Hematopoietic multipotent progenitor cell treated with erythropoietin and hydrocortisone succinate and interleukin-3 and kit ligand, for 8 days (in vitro differentiated cells): ENCODE data around the gene TDRD5.

Experiments
- DNase-seq: peaks from one replicate; pipeline ENCODE4 v3.0.0-alpha.2; 2015

Gene TDRD5, protein sequence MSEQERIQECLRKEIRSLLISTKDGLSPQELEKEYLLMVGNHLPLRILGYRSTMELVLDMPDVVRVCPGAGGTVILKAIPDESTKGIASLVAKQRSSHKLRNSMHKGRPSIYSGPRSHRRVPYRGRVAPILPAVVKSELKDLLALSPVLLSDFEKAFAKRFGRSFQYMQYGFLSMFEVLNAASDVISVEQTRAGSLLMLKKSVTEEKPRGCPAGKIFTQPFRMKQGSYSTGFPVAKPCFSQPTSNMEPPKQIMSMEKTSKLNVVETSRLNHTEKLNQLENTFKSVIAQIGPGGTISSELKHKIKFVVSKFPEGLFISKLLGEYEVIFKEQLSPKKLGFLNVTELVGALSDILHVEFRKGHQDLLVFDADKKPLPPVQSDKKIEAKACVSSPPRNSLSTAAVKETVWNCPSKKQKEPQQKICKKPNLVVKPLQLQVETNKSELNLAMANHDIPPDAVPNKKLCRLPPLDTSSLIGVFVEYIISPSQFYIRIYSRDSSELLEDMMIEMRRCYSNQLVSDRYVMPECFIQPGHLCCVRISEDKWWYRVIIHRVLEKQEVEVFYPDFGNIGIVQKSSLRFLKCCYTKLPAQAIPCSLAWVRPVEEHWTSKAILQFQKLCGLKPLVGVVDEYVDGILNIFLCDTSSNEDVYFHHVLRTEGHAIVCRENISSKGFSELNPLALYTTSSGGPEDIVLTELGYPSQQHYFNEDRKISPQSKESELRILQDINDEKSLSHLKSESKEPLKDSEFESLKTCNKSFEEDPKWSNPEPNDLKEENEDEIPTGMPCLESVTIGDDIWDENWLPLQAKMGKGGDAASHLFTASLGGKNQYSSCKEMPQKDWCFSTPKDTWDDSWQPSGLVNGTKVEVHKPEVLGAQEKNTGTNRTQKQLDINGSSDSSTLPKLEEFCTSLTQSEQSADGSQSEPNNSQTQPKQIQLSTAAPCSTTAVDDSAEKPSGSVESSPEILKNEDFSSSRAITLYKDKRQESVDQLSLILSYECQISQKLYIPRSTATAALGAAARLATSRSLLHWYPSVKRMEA

DNA sequence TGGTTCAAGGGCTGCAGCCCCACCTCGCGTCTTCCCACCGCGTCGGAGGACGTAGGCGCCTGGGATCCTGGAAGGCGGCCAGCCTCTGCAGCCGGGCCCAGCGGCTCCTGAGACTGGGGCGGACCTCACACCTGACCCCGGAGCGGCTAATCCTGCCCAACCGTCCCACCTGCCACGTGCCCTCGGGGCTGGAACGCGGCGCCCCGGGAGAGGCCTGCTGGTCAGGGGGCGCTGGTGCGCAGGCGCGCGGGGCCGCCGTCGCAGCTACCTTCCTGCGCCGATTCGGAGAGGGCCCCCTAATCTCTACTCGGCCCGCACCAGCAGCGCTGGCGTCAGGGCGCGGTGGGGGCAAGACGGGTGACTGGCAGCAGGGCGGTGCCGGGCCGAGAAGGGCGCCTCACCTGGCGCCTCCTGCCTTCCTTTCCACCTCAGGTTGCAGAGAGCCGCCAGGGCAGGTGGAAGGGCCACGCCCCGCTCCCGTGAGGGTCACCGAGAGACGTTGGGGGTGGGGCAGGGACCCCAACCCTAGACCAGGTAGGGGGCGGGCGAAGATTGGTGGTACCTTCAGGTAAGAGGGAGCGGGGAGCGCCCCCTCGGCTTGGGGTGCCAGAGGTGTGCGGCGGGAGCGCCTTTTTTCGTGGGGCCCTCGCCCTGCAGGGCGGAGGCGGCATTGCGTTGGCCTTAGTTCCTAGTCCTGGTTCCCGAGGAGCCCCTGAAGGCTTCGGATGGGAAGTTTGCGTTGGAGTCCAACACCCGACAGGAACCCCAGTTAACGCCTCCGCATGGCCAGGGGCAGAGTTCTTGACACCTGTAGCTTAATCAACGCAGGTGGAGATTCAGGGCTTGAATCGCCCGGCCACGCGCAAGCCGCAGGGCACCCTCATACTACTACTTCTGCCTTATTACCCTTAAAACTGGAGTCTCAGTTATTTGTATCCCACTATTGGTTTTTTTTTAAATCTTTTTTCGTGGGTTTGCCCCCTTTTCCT lies at the start of gene TDRD5:
TDRD5 (plus strand) TSS at position 241 of the 989 bp plus-strand sequence. CDS start 784 bp downstream, outside the sequence.
- no peak for DNase-seq

DNA sequence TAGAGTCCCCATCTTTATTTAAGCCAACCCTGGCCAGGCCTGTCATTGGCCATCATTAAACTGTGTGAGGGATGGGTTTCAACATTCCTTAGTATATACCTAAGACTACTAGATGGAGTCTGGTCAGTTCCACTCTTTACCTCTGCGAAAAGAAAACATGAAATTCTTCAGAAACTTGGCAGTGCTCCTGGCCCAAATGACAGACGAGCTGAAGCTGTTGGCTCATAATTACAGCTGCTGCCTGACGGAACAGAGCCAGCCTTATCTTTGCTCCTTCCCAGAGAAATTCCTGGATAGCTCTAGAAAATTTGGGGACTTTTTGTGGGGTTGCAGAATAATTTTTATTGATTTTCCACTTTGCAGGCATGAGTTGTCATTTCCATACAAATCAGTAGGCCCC lies 46.3 kb upstream of the TDRD5 start:
- no peak for DNase-seq

DNA sequence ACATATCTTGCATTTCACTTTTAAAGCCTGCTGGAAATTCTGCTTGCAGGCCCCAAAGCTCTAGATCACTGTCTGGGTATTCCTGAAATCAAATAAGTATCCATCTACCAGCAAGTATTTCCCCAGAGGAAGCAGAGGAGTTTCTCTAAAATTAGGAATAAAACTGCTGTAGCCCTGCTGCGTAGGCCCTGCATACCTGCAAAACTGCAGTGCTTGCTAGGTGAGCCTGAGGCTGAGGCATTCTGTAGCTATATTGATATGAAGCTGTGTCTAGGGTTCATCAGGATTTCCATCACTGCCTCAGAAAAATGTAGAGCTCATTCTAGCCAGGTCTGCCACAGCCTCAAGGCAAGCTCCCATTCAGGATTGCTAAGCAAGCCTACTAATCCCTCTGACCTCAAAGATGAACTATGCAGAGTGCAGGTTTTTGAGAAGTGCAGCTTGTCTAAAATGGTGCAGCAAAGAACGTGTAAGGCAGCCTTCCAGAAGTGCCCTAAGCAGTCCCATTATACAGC lies 44.6 kb upstream of the TDRD5 start:
- DNase-seq: no peak

DNA sequence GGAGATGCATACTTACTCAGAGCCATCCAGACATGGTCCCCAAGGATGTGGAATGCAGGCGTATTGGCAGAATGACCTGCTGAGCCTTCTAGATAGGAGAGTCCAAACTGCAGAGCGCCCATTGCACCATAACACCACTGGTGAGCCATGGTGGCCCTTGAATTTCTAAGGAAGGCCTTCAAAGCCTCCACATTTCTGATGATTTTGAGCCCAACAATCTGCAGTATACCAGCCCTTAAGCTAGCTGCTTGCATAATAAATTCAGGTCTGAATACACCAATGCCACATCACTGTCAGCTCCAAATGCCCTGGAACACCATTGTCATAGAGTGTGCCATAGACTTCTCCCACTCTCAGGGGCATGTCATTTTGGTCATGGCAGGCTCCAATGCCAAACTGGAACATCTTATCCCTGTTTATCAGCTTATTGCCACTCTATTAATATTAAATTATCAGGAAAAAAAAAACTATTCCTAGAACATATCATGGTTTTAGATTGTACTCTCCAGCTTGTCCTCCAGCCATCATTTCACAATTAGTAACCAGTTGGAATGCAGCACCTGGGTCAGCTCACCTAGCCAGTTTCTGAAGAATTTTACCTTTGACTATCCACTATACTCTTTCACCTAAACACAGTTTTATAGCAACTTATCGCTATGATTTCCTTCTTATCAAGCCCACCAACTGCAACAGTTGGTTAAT lies 42.8 kb upstream of the TDRD5 start:
- no peak for DNase-seq

DNA sequence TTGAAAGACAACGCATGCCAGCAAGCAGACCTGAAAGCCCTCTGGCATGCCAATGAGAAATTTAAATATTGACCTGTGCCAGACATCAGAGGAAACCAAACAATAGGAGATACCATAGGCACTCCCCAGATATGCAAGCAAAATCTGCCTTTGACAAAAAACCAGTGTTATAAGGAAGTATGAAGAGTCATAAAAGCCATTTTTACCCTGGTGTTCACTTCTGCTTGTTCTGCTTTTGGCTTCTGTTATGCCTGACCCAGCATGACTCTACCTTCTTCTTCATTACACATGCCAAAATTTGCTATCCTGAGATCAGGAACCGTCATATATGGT lies 42.3 kb upstream of the TDRD5 start:
- no peak for DNase-seq

DNA sequence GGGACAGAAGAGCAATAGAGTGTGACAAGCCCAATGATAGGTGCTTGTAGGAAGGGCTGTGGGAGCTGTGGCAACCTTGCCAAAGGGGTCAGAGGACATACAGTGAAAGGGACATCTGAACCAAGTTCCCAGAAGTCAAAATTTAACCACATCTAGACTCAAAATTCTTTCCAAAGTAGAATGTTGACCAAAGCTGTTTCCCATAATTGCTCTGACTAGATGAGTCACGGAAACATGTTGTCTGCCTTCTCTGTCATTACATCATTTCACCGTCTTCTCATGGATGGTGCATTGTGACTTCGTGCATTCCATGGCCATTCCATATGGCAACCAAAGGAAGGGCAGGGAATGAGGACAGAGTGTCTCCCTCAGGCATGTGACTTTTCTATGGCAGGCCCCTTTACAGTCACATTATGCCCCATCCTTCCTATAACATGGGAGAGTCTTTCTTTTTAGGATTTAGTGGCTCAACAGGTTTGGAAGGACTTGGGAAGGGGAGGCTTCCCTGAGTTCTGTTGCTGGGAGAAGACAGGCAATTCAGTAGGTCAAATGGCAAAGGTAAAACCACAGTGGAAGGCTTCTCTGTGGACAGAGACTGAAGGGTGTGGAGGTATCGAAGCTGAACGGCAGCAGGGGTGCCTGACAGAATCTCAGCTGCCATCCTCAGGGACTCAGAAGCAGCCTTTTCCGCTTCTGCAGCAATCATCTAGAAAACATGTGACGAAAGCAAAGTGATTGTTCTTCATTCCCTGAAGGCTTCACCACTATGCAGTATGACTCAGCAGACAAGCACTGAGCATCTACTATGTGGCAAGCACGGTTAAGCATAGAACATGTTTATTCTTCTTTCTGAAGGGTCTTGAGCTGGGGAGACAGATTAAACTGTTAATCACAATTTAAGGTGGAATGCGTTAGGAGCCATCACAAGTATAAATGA lies 40.6 kb upstream of the TDRD5 start:
- no peak for DNase-seq

DNA sequence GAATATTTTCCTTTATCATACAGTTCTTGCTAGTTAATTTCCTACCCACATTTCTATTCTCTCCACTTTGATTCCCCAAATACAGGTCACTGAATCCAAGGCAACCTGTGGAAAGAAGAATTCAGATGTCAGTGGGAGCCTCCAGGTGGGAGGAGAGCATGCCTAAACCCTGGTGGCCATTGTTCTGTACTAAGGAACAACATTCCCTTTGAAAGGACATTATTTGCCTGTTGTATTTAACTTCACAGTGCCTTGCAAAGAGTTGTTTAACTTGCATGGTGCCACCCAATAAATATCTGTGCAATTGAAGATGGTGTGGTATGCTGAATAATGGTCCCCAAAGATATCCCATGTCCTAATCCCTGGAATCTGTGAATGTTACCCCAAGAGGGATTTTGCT lies 37.2 kb upstream of the TDRD5 start:
- DNase-seq: no peak

DNA sequence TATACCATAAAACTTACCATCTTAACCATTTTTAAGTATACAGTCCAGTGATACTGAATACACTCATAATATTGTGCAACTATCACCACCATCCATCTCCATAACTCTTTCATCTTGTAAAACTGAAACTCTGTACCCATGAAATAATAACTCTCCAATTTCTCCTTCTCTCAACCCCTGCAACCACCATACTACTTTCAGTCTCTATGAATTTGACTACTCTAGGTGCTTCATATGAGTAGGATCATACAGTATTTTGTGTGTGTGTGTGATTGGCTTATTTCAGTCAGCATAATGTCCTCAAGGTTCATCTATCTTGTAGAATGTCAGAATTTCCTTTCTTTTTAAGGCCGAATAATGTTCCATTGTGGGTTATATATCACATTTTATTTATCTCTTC lies 33.6 kb upstream of the TDRD5 start:
- DNase-seq: no peak

DNA sequence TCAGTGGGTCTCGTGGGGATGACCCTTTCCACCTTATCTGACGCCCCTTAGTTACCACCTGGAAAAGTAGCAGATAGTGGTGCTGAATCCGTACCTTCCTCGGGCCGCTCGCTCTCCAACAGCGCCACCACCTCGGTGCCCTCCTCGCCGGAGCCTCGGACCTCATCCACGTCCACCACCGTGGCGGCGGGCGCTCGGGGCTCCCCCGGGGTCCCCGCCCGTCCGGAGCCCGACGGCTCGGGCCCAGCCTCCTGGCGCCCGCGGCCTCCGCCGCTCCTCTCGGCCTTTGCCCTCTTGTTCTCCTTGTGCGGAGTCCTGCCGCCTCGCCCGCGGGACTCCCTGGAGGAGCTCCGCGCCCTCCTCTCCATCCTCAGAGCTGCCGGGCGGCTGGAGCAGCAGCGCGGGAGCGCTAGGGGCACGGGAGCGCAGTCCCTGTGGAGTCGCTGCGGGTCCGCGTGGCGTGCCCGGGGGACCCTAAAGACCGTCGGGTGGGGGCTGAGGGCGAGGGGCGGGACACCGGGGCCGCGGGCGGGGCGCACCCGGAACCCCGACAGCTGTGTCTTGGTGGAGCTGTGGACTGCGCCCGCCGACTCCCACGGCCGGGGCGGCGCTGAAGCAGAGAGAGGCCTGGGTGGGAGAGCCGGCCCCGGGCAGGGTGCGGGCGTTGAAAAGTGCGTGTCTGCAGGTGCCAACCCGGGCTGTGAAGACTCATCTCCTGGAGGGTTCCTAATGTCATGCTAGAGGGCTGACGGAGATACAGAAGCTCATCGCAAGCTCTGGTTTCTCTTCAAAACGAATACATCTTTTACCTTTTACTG lies 15.9 kb upstream of the TDRD5 start, which contains the start of gene NPHS2:
NPHS2 (minus strand) TSS at position 452 of the 818 bp plus-strand sequence; CDS start at position 368, 84 bp downstream.
- DNase-seq: no peak

DNA sequence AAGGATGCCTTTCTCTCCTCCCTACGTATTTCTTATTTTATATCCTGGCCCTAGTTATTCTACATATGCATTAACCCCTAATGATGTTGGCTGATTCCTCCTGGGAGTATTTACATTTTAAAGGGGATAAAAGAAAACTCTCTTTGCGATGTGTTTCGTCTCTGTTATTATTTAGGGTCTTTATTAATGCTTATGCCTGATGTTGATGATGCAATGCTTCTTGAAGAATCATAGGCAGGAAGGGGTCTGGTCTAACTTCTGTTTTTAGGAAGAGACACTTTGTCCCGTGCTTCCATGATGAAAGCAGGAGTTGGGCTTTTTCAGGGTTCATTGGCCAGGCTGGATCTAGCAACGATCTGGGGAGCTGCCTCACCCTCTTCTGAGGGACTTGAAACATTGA lies 15.1 kb upstream of the TDRD5 start:
- no peak for DNase-seq

DNA sequence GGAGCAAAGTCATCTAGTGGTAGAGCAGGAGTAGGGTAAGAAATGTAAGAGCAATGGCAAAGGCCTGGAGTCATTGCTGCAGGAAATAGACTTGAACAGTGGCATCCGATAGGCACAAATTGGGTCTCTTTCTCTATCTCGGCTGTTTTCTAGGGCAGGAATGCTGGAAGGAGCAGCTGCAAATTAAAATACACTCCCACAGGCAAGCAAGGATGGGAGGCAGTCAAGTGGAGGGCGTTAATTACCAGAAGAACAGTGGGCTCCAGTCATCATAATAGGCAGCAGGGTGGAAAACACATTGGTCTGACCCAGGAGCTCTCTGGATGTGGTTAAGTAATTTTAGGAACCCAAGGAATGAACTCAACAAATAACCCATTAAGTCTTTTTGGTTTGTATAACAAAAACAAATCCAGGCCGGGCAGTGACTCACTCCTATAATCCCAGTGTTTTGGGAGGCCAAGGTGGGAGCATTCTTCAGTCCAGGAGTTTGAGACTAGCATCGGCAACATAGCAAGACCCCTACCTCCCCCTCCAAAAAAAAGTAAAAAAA lies 7.8 kb upstream of the TDRD5 start:
- DNase-seq: no peak

DNA sequence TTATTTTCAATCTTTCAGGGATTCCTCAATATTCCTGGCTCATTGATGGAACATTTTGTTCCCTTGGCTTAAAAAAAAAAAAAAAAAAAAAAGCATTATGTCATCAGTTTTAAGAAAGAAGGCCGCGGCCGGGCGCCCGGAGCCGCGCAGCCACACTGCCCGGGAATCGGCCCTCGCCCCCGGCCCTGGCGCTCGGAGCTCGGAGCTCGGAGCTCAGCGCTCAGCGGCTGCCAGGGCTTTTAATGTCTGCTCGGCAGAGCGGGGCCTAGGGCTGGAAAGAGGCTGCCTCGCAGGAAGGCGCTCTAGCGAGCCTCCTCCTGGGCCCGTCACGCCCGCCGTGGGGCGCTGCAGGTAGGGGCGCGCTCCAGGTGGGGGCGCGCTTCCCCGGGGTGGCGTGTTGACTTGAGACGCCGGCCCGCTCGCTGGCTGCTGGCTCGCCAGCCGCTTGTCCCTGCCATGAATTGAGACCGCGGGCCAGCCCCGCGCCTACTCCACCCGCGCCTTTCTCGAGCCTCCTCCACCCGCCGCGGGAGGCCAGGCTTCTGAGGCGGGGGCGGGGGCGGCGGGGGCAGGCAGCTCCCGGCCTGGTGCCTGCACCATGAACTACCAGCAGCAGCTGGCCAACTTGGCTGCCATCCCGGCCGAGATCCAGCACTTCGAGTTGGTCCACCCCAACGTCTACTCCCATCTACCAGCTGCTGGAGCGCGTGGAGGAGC lies 5.4 kb upstream of the TDRD5 start:
- no peak for DNase-seq

DNA sequence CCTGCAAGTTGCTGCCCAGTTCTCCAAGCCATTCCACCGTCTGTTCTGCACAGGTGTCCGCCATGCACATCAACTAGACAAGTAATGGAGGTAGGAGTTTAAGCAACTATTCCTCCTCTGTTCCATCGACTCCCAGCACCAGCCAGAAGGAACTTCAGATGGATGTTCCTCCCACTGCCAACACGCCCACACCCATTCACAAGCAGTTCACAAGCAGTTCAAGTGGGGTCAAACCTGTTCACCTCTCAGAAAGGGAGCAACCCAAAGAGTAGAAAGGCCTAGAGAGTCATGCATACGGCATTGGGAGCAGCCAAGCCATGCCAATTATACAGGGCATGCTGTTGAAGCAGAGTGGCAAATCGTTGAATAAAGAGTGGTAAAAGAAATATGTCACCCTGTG lies 4.3 kb upstream of the TDRD5 start:
- DNase-seq: no peak

DNA sequence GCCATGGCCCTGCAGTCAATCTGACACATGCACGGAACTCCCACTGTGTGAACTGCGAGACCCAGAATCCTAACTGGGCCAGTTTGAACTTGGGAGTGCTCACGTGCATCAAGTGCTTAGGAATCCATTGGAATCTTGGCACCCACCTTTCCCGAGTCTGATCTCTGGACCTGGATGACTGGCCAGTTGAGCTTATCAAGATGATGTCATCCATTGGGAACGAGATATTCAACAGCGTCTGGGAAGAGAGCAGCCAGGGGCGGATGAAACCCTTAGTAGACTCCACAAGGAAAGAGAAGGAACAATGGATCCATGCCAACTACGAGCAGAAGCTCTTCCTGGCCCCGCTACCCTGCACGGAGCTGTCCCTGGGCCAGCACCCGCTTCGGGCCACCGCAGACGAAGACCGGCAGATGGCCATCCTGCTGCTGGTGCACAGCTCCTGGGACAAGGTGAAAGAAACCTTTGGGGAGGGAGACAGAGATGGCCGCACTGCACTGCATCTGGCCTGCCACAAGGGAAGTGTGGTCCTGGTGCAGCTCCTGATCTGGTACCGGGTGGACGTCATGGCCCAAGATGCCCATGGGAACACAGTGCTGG lies 3.1 kb upstream of the TDRD5 start:
- DNase-seq: no peak

DNA sequence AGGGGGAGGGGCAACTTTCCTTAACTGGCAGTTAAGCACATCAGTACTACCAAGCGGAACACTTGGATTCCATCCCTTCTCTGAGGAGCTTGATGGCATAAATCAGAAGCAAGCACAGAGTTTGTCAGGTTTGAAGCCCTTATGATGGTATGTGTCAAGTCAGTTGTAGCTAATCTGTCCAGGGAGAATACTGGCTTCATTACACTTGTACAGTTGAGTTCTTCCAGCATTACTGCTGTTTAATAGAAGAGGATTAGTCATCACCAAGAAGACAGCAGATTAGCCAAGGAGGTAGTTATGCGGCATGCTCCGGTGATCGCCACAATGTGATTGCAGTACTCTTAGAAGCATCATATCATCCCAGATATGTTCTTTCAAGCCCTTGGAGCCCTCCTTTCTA lies 2.1 kb upstream of the TDRD5 start:
- DNase-seq: no peak

DNA sequence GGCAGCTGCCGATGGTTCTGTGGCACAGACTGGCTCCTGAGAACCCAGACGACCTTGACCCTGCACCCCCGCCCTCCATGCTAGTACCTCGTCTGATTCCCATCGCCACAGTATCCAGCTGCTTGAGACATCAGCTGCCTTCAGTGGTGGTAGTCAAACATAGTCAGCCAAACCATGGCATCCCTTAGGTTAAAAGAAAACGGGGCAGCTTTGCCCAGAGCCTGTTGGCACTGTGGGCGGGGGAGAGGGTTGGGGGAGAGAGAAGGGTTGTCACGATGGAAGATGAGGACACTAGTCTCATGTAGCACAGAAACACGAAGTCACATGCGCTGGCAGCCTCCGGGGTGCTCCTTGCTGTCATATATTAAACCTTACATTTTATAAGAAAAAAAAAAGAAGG lies 961 bp upstream of the TDRD5 start:
- no peak for DNase-seq

DNA sequence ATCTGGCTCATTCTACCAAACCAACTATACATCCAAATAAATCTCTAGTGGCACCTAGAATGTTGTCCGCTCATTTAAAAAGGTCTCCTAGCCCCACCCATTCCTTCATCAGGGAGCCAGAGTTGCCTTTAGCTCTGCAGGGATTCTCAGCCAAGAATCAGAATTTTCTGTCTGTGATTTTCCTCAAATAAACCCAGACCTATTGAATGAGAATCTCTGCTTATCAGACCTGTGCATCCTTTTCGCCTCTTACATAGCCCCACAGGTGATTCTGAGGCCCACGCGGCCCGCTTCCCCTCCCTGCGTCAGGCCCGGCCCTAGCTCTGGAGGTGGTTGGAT lies 410 bp upstream of the TDRD5 start:
- no peak for DNase-seq

DNA sequence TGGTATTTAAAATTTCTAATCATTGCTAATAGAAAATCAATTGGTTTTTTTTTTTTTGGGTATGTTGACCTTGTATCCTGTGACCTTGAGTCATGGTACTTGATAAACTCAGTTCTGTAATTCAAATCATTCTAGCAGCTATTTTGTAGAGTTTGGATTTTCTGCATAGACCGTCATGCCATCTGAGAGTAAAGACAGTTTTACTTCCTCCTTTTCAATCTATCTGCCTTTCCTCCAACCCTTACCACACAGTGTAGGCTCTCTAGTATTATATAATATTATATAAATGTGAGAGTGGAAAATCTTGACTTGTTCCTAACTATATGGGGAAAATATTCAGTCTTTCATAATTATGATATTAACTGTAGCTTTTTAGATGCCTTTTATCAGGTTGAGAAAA lies 7.0 kb downstream of the TDRD5 start:
- DNase-seq: no peak
